KMS-11 (cell line): ENCODE results near the gene PSMD8.

Source experiments
- H2AFZ ChIP-seq: fragments of 200-600 bp; sonication (generic); 2 replicates; pipeline ENCODE4 v1.6.1; 2016; ENCODE audit warnings: antibody characterized with exemption, mixed run types, low read depth
- H3K27ac ChIP-seq: fragments of 200-600 bp; sonication (generic); 2 replicates; pipeline ENCODE4 v1.6.1; 2016; ENCODE audit warnings: mild to moderate bottlenecking, mixed run types
- H3K27me3 ChIP-seq: fragments of 200-600 bp; sonication (generic); 2 replicates; pipeline ENCODE4 v1.6.1; 2017; ENCODE audit warnings: mild to moderate bottlenecking, low read depth, mixed run types, moderate library complexity; ENCODE audit not compliant: insufficient read depth
- H3K36me3 ChIP-seq: fragments of 200-600 bp; sonication (generic); 2 replicates; pipeline ENCODE4 v1.6.1; 2017; ENCODE audit warnings: mild to moderate bottlenecking, mixed run types; ENCODE audit not compliant: insufficient read depth
- H3K4me1 ChIP-seq: fragments of 200-600 bp; sonication (generic); 2 replicates; pipeline ENCODE4 v1.6.1; 2016; ENCODE audit warnings: mild to moderate bottlenecking, low read depth, mixed run types; ENCODE audit not compliant: poor library complexity, severe bottlenecking
- H3K4me2 ChIP-seq: fragments of 200-600 bp; sonication (generic); 2 replicates; pipeline ENCODE4 v1.7.0; 2016; ENCODE audit warnings: mild to moderate bottlenecking, mixed run types
- H3K4me3 ChIP-seq: fragments of 200-600 bp; sonication (generic); IDR thresholded peaks from 2 replicates; pipeline ENCODE4 v1.6.1; 2017; ENCODE audit warnings: low read depth, low read length, mixed read lengths; ENCODE audit not compliant: insufficient read depth
- H3K79me2 ChIP-seq: fragments of 200-600 bp; sonication (generic); 2 replicates; pipeline ENCODE4 v1.6.1; 2016; ENCODE audit warnings: low read depth, mixed run types; ENCODE audit not compliant: insufficient read depth
- H3K9ac ChIP-seq: fragments of 200-600 bp; sonication (generic); 2 replicates; pipeline ENCODE4 v1.6.1; 2016; ENCODE audit warnings: mild to moderate bottlenecking, mixed run types
- H4K20me1 ChIP-seq: fragments of 200-600 bp; sonication (generic); 2 replicates; pipeline ENCODE4 v1.6.1; 2016; ENCODE audit warnings: mild to moderate bottlenecking, mixed run types; ENCODE audit not compliant: insufficient read depth
- CTCF ChIP-seq: fragments of 200-600 bp; sonication (generic); conservative IDR thresholded peaks from 2 replicates; pipeline ENCODE4 v1.6.1; 2017; ENCODE audit warnings: low read depth, mild to moderate bottlenecking, antibody characterized with exemption, low read length, moderate library complexity, mixed read lengths

The PSMD8 gene

GRCh38 chr19:38383743-38384142 lies 9.4 kb downstream of the PSMD8 start:
- no peaks in the 10 kb centered on the region for H4K20me1 ChIP-seq
- H3K4me1 ChIP-seq: peaks cover 11% of the 10 kb centered on the region
- no peak overlapping the region for H3K27ac ChIP-seq
- no peak overlapping the region for H3K9ac ChIP-seq
- peaks cover 4% of the 10 kb centered on the region for H3K27me3 ChIP-seq
- H3K4me3 ChIP-seq: no peak overlapping the region
- no peaks in the 10 kb centered on the region for H3K79me2 ChIP-seq
- peaks cover 5% of the 10 kb centered on the region; the same call in 1 of the 2 replicates for H3K36me3 ChIP-seq
- H2AFZ ChIP-seq: no peak overlapping the region
- no peak overlapping the region for H3K4me2 ChIP-seq
- no peak for TF ChIP-seq CTCF

GRCh38 chr19:38384209-38385027 lies 10.0 kb downstream of the PSMD8 start:
- no peak overlapping the region for H3K9ac ChIP-seq
- H3K27me3 ChIP-seq: peaks cover 11% of the 10 kb centered on the region
- H3K27ac ChIP-seq: no peak overlapping the region
- no peak overlapping the region for H2AFZ ChIP-seq
- H3K36me3 ChIP-seq: peaks cover 3% of the 10 kb centered on the region; the same call in 1 of the 2 replicates
- peaks cover 11% of the 10 kb centered on the region for H3K4me1 ChIP-seq
- no peak for TF ChIP-seq CTCF
- H3K79me2 ChIP-seq: no peaks in the 10 kb centered on the region
- H3K4me3 ChIP-seq: no peak overlapping the region
- no peak overlapping the region for H3K4me2 ChIP-seq
- H4K20me1 ChIP-seq: no peaks in the 10 kb centered on the region

DNA sequence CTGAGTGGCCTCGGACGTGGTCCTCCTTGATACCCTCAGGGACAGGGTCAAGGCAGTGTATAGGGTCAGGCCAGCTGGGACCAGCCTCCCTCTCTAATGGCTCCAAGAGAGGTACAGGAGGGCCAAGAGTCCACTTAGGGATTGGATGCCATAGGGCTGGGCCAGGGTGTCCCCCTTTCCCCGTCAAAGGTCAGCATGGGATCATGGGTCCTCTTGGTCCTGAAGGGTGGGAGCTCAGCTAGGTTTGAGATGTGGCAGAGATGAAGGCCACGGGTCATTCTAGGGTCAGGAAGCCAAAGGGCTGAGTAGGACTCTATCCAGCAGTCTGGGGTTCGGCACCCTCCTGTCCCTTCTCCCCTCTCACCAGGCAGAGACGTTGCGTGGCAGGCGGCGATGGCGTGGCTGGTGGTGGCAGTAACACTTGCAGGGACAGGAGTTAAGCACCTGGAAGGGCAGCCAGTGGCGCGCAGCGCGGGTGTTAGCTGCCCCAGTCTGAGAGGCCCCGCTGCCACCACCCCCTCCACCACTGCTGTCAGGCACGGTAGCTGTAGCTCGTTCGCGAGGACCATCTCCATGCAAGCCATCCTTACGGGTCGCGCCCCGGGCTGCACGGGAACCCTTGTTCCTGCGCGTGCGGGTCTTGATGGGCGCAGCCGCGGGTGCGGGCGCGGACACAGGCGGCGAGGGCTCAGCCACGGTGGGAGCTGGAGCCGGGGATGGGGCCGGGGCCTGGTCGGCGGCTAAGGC lies 10.9 kb downstream of the PSMD8 start:
- Histone ChIP-seq H3K36me3 (peaks cover 3% of the 10 kb centered on the region; the same call in 1 of the 2 replicates), H3K4me2 (no peak overlapping the region), H3K4me1 (peaks cover 11% of the 10 kb centered on the region), H3K4me3 (no peak overlapping the region), H3K79me2 (no peaks in the 10 kb centered on the region), H3K9ac (no peak overlapping the region), H3K27ac (no peak overlapping the region), H3K27me3 (peaks cover 15% of the 10 kb centered on the region), H4K20me1 (no peaks in the 10 kb centered on the region), H2AFZ (no peak overlapping the region)
- no peak for TF ChIP-seq CTCF

GRCh38 chr19:38385804-38386257 lies 11.5 kb downstream of the PSMD8 start:
- no peaks in the 10 kb centered on the region for H4K20me1 ChIP-seq
- H3K27ac ChIP-seq: no peak overlapping the region
- H2AFZ ChIP-seq: no peak overlapping the region
- H3K4me2 ChIP-seq: no peak overlapping the region
- H3K27me3 ChIP-seq: peaks cover 21% of the 10 kb centered on the region
- H3K4me3 ChIP-seq: no peak overlapping the region
- no peaks in the 10 kb centered on the region for H3K79me2 ChIP-seq
- H3K36me3 ChIP-seq: peaks cover 3% of the 10 kb centered on the region; the same call in 1 of the 2 replicates
- no peak overlapping the region for H3K9ac ChIP-seq
- H3K4me1 ChIP-seq: peaks cover 11% of the 10 kb centered on the region
- no peak for TF ChIP-seq CTCF
